Measurements from ENCODE around the gene SHISA6. TPM values are rescaled to one million over a fixed set of nuclear protein-coding genes. Genes with fewer than 3 reads are reported as not detected.
A peak's percentile ranks its signal among the peaks of the same experiment; 100 is the strongest.

The SHISA6 gene
- total RNA-seq, 1 donor from 2014 or later: not detected

- TF ChIP-seq, protein P1, sequence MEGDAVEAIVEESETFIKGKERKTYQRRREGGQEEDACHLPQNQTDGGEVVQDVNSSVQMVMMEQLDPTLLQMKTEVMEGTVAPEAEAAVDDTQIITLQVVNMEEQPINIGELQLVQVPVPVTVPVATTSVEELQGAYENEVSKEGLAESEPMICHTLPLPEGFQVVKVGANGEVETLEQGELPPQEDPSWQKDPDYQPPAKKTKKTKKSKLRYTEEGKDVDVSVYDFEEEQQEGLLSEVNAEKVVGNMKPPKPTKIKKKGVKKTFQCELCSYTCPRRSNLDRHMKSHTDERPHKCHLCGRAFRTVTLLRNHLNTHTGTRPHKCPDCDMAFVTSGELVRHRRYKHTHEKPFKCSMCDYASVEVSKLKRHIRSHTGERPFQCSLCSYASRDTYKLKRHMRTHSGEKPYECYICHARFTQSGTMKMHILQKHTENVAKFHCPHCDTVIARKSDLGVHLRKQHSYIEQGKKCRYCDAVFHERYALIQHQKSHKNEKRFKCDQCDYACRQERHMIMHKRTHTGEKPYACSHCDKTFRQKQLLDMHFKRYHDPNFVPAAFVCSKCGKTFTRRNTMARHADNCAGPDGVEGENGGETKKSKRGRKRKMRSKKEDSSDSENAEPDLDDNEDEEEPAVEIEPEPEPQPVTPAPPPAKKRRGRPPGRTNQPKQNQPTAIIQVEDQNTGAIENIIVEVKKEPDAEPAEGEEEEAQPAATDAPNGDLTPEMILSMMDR (IDR thresholded peaks at IDR 0.05): no peak
Observed at GRCh38 chr17:11303773-11304394, 62.9 kb downstream of the SHISA6 start.

DNA sequence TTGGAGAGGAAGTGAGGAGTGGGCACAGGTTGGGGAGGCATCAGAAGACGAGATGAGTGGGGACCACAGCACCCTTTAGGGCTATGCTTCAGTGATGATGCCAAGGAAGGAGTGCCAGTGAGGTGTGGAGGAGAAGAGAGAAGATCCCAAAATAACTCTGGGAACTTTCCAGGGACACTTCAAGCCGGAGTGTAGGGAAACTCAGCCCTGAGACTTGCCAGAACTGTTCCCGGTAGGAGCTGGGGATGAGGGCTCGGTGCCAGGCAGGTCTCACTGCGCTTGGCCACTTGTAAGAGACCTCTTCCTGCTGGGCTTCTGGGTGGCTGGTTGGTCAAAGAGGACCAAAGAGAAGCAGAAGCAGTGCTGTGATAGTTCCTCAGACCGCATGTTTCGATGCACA, 63.6 kb downstream of the SHISA6 start:
- DNase-seq (ENCODE audit: extremely low spot score, unreplicated experiment): peak; percentile 53
- H3K27ac Mint-ChIP-seq (ENCODE audit: unreplicated experiment): no peak overlapping the region
- TF ChIP-seq, protein P1 (IDR thresholded peaks at IDR 0.05): no peak
- peaks cover 9% of the 10 kb centered on the region for H3K4me1 Mint-ChIP-seq (ENCODE audit: unreplicated experiment)
- H3K9me3 Mint-ChIP-seq (ENCODE audit: unreplicated experiment): no peaks in the 10 kb centered on the region
- H3K27me3 Mint-ChIP-seq (ENCODE audit: unreplicated experiment): no peaks in the 10 kb centered on the region
- H3K36me3 Mint-ChIP-seq (ENCODE audit: unreplicated experiment): no peaks in the 10 kb centered on the region
- H3K4me3 Mint-ChIP-seq (ENCODE audit: unreplicated experiment): no peak overlapping the region

More at GRCh38 chr17:11303773-11304394, 62.9 kb downstream of the SHISA6 start:
- Mint-ChIP-seq H3K27me3 (ENCODE audit: unreplicated experiment) (no peaks in the 10 kb centered on the region), H3K9me3 (ENCODE audit: unreplicated experiment) (no peaks in the 10 kb centered on the region), H3K4me3 (ENCODE audit: unreplicated experiment) (no peak overlapping the region), H3K4me1 (ENCODE audit: unreplicated experiment) (peaks cover 9% of the 10 kb centered on the region), H3K27ac (ENCODE audit: unreplicated experiment) (no peak overlapping the region), H3K36me3 (ENCODE audit: unreplicated experiment) (no peaks in the 10 kb centered on the region)
- DNase-seq (ENCODE audit: extremely low spot score, unreplicated experiment): peak; percentile 66

- H3K36me3 Mint-ChIP-seq (ENCODE audit: unreplicated experiment): no peaks in the 10 kb centered on the region
- no peaks in the 10 kb centered on the region for H3K9me3 Mint-ChIP-seq (ENCODE audit: unreplicated experiment)
- TF ChIP-seq, protein P1 (IDR thresholded peaks at IDR 0.05): no peak
- no peak overlapping the region for H3K4me3 Mint-ChIP-seq (ENCODE audit: unreplicated experiment)
- H3K4me1 Mint-ChIP-seq (ENCODE audit: unreplicated experiment): peaks cover 9% of the 10 kb centered on the region
- peak; percentile 63 for DNase-seq (ENCODE audit: extremely low spot score, unreplicated experiment)
- no peaks in the 10 kb centered on the region for H3K27me3 Mint-ChIP-seq (ENCODE audit: unreplicated experiment)
- H3K27ac Mint-ChIP-seq (ENCODE audit: unreplicated experiment): no peak overlapping the region
Observed at GRCh38 chr17:11305524-11305923, 64.5 kb downstream of the SHISA6 start.

- no peaks in the 10 kb centered on the region for H3K36me3 Mint-ChIP-seq (ENCODE audit: unreplicated experiment)
- no peak overlapping the region for H3K4me3 Mint-ChIP-seq (ENCODE audit: unreplicated experiment)
Observed at GRCh38 chr17:11308531-11308930, 67.5 kb downstream of the SHISA6 start.

GRCh38 chr17:11309033-11309432, 68.0 kb downstream of the SHISA6 start:
- DNase-seq (ENCODE audit: extremely low spot score, unreplicated experiment): peak; percentile 53
- Mint-ChIP-seq H3K9me3 (ENCODE audit: unreplicated experiment) (no peaks in the 10 kb centered on the region), H3K36me3 (ENCODE audit: unreplicated experiment) (no peaks in the 10 kb centered on the region), H3K27ac (ENCODE audit: unreplicated experiment) (no peak overlapping the region), H3K27me3 (ENCODE audit: unreplicated experiment) (peaks cover 13% of the 10 kb centered on the region), H3K4me1 (ENCODE audit: unreplicated experiment) (peaks cover 9% of the 10 kb centered on the region), H3K4me3 (ENCODE audit: unreplicated experiment) (no peak overlapping the region)
- TF ChIP-seq, protein P1 (IDR thresholded peaks at IDR 0.05): no peak

More at GRCh38 chr17:11308531-11308930, 67.5 kb downstream of the SHISA6 start:
- TF ChIP-seq, protein P1 (IDR thresholded peaks at IDR 0.05): no peak
- DNase-seq (ENCODE audit: extremely low spot score, unreplicated experiment): no peak
- no peak overlapping the region for H3K27ac Mint-ChIP-seq (ENCODE audit: unreplicated experiment)
- H3K9me3 Mint-ChIP-seq (ENCODE audit: unreplicated experiment): no peaks in the 10 kb centered on the region
- H3K4me1 Mint-ChIP-seq (ENCODE audit: unreplicated experiment): peaks cover 9% of the 10 kb centered on the region
- H3K27me3 Mint-ChIP-seq (ENCODE audit: unreplicated experiment): peaks cover 11% of the 10 kb centered on the region

All from osteocyte (in vitro differentiated cells).